Stimulated activated CD4-positive, alpha-beta T cell treated with anti-CD3 and anti-CD28 coated beads, Interleukin-2, amount 100 ng/mL, for 24 hours (primary cell): Measurements from ENCODE around the gene BICD1.

Source experiments
- DNase-seq, 2 donors: peaks; one replicate each; pipeline ENCODE4 v3.0.0-alpha.2; 2020

Gene BICD1

GRCh38 chr12:32418903-32419519 lies 312.4 kb downstream of the BICD1 start:
- no peak for DNase-seq

- DNase-seq: no peak
Observed at GRCh38 chr12:32419520-32419960, 312.9 kb downstream of the BICD1 start.

GRCh38 chr12:32420356-32420755 lies 313.7 kb downstream of the BICD1 start:
- no peak for DNase-seq

- DNase-seq: no peak
Observed at GRCh38 chr12:32423559-32423958, 316.9 kb downstream of the BICD1 start.

- no peak for DNase-seq
Observed at GRCh38 chr12:32431025-32431424, 324.4 kb downstream of the BICD1 start.
